AML-193 (cell line): ENCODE results near the gene SLC36A1.
"Not testable (repeated sequence)": the region's sequence is repeated elsewhere in the genome, so short reads cannot be mapped to it uniquely, and the experiment has no call there.

Source experiments
- DNase-seq, 2 experiments: peaks; one replicate each; lab custom pipeline; 2025; lab: John Stamatoyannopoulos, UW

The SLC36A1 gene

DNA sequence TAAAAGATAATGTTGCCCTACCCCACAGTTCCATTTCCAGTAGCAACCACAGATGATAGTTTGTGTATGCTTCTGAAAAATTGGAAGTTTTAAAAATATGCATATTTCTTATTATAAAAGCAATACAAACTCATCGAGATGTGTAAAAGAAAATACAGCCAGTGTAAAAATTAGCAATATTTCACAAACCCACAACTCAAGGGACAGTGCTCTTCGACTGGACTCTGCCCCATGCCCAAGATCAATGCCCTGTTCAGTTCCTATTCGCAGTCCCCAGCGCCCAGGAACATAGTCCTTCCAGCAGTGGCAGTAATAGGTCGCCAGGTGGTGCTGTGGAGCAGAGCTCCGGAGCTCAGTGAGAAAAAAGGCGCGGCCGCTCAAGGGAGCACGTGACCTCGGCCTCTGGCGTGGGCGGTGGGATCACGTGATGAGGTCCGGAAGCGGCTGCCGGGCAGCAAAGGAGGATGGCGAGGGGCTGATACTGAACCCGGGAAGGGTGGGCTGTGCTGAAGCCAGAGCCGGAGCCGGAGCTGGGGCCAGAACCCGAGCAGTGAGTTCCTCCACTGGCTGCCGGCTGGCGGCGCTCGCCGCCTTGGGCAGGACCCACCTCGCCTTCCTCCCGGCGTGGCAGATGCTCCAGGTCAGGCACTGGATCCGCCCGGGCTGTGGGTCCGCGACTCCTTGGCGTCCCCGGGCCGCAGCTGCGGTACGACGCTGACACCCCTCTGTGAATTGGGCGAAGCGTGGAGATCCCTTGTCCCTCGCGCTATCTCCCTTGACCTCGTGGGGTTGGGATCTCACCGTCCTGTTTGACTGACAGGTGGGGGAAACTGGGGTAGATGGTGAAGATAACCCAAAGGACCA is at the start of gene SLC36A1:
TSS of gene SLC36A1 (plus strand) at position 430 of the 864 bp plus-strand sequence. CDS start 11,190 bp downstream, outside the sequence.
- peak; percentile 86 to 87 for DNase-seq

DNA sequence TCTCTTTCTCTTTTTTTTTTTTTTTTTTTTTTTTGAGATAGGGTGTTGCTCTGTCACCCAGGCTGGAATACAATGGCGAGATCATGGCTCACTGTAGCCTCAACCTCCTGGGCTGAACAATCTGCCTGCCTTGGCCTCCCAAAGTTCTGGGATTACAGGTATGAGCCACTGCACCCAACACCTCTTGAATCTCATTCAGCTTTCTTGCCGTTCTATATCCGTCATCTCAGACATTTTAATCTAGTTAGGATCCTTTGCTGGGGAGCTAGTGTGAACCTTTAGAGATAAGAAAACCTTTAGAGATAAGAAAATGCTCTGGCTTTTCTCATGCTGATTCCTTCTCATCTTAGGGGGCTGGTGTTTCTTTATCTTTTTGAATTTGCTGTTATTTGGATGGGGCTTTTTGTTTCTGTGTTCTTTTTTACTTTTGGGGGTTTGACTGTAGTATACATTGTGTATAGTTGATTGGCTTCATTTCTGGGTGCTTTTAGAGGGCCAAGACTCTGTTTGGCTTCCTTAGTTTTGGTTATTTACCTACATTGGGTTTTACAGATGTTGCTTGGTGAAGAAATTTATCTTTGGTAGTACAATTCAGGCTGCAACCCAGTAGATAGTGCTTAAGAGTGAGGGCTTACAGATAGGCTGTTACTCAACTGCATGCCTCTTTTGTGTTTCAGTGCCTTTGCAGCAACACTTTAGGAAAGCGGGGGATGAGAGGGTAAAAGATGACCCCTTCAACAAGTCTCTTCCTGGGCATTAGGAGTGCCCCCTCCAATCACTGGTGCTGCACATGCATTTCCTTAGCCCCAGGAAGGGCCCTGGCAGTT is 41.9 kb upstream of the SLC36A1 start:
- no peak for DNase-seq

DNA sequence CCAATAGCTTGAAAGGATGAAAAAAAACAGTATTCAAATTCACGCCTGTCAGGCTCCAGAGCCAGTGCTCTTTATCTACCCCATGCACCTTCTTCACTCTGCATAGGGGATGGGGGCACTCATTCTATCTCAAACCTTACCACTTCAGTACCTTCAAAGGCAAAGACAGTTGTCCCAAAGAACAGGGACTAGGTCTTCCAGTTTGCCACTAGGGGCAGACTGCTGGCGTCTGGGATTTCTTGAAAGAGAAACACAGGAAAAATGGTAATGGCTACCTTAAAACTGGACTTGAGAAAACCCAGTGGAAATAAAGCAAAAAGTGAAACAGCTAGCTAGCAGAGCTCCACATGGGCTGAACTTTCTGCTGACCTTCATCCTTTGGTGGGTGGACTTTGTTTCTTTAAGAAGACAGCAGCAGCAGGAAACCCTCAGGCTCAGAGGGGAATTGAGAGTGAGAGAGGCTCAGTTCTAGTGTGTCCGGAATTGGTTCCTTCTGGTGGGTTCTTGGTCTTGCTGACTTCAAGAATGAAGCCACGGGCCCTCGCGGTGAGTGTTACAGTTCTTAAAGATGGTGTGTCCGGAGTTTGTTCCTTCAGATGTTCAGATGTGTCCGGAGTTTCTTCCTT is 41.0 kb upstream of the SLC36A1 start:
- peak in 1 of 2 experiments; percentile 3 for DNase-seq

DNA sequence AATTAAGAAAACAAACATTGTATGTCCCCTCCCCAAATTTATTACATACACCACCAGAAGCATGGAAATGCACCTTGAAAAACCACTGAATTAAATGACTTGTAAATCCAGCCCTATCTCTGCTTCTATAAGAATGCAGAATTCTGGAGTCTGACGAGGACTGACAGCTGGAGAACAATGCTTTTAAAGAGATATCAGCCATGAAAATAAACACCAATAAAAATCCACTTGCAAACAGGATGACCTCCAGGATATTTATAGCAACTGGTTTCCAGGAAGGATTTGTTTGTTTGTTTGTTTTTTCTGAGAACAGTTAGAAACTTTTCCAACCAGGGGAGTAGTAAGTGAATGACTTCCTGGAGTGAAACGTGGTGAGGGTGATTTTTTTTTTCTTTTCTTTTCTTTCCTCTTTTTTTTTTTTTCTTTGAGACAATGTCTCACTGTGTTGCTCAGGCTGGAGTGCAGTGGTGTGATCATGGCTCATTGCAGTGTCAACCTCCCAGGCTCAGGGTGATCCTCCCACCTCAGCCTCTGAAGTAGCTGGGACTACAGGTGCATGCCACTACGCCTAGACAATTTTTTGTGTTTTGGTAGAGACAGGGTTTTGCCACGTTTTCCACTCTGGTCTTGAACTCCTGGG is 38.7 kb upstream of the SLC36A1 start:
- DNase-seq, result no peak

DNA sequence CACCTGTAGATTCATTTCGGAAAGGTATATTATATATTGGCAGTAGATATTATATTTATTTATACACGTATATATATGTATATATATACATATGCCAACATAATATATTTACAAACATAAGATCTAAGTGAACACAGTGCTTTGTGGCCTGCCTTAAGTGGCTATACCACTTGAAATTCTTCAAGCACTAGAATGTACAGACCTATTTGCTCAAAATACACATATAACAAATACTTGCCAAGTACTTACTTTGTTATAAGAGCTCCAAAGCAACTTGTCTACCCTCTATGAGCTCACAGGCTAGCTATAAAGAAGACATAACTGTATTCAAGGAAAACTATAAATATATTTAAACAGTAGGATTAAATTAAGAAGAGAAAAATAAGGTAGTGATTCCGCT is 33.6 kb upstream of the SLC36A1 start:
- DNase-seq, result no peak

DNA sequence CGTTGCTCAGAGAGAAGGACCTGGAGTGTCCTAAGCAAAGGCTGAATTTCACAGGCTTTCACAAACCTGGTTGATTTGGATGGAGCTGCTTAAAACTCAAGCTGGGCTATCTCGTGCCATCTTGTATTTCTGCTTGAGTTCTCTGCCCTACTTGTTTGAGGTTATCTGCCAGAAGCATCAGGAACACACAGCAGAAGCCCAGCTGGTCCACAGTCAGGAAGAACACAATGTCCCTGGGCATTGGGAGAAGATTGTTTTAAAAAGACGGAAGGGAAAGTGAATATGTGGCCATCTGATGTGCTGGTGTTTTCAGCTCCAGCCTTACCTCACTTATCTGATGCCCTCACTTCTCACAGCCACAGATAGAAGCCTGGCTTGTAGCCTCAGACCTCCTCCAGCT is 32.9 kb upstream of the SLC36A1 start:
- no peak for DNase-seq

DNA sequence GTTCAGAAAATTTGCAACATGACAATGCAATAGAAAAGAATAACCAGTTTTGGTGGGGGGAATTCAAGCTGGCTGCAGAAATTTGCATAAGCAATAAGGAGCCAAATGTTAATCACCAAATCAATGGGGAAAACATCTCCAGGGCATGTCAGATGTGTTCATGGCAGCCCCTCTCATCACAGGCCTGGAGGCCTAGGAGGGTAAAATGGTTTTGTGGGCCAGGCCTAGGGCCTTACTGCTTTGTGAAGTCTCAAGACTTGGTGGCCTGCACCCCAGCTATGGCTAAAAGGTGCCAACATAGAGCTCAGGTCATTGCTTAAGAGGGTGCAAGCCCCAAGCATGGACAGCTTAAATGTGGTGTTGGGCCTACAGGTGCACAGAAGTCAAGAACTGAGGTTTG is 29.7 kb upstream of the SLC36A1 start:
- no peak for DNase-seq

DNA sequence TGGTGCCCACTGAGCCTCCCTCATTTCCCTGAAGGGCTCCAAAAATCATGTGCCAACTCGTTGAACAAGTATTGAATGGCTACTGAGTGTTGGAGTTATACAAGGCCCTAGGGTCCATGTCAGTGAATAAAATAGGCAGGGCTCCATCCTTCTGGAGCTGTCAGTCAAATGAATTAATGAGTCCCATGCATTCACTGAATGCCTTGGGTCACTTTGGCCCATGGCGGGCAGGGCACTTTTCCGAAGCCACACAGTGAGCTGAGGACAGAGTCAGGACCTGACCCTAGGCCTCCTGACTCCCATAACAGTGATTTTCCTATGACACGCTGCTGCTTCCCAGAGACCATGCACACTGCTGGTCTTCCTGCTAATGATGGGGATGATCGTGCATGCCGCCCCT is 27.3 kb upstream of the SLC36A1 start:
- DNase-seq, result no peak

DNA sequence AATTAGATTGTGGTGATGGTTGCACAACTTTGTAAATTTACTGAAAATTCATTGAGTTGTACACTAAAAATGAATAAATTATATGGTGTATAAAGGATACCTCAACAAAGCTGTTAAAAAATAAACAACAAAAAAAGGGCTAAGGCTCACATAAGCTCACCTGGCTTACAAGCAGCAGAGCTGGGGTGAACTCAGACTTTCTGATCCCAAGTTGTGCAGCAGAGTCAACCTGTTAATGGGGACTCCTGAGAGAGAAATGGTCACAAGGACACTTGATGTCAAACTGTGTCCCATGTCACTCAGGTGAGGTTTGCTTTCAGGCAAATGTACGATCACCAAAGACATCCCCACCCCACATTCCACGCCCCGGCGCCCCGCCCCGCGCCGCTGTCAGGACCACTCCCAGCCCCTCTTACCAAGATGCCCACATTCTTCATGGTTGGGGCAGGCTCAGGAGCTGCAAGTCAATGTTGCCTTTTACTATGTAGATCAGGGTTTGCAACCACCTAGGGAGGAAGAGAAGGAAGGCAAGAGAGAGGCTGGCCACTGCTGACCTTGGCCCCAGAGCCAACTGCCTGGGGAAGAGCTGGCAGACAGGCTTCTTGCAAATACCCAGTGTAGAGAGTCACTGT is 22.4 kb upstream of the SLC36A1 start:
- no peak for DNase-seq

DNA sequence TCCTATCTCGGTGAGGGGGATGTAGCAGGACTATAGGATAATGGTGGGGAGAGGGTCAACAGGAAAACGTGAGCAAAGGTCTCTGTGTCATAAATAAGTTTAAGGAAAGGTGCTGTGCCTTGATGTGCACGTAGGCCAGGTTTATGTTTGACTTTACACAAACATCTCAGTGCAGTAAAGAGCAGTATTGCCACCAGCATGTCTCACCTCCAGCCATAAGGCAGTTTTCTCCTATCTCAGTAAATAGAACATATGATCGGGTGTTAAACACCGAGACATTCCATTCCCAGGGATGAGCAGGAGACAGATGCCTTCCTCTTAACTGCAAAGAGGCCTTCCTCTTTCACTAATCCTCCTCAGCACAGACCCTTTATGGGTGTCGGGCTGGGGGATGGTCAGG is 21.1 kb upstream of the SLC36A1 start:
- DNase-seq, result not testable (repeated sequence)

DNA sequence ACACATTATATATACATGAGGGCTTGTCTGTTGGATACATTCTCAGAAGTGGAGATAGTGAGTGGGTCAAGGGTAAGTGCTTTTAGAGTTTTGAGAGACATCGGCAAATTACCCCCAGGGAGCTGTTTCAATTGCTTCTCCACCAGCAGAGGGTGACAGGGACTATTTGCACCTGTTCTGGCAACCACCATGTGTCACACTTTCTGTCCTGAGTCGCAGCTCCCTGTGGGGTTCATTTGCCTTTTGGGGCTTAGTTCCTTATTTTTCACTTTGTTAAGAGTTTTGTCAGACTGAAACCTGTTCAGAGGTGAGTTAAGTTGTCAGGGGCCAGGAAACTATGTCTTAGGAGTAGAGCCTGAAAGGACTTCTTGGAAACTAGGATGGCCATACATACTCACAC is 20.1 kb upstream of the SLC36A1 start:
- no peak for DNase-seq

DNA sequence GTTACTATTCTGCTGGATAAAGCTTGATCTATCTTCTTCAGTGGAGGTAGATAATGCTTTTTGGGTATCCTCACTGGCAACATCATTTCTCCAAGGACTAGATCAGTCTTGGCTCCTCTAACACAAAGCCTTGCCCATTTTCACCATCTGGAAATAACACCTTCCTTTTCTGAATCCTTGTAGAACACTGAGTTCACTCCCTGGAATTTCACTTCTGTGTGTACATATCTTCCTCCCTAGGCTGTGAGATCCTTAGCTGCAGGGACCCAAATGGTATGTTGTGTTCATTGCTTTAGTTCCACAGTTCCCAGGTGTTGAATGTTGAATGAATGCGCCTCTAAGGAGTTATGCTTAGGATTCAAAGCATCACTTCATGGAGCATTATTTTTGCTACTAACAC is 16.7 kb upstream of the SLC36A1 start:
- no peak for DNase-seq

DNA sequence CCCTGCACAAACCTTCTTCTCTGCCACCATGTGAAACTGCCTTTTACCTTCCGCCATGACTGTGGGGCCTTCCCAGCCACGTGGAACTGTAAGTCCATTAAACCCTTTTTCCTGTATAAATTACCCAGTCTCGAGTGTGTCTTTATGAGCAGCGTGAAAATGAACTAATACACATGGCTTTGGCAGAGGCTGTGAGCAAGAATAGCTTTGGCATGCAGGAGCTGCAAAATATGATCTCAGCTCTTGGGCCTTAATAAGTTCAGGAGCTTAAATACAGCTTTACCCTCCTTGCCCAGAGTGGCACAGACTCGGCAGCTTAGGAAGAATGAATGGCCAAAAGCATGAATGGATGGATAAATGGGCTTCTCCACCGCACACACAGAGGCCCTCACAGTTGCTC is 15.7 kb upstream of the SLC36A1 start:
- no peak for DNase-seq

DNA sequence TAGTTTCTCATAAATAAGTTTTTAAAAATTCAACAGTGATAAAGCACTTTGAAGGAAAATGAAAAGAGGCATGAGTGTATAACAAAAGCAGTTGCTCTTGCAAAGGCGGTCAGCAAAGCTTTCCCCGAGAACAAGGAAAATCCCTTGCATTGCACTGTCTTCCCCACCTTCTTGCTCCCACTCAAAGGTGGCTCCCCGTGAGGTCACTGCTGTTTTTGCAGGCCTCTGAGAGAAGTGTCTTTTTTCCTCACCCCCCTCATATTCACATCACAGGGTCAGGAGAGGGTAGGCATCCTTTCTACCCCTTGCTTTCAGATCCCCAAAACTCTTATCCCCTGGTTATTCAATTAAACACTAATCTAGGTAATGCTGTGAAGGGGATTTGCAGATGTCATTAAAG is 15.2 kb upstream of the SLC36A1 start:
- DNase-seq, result no peak

DNA sequence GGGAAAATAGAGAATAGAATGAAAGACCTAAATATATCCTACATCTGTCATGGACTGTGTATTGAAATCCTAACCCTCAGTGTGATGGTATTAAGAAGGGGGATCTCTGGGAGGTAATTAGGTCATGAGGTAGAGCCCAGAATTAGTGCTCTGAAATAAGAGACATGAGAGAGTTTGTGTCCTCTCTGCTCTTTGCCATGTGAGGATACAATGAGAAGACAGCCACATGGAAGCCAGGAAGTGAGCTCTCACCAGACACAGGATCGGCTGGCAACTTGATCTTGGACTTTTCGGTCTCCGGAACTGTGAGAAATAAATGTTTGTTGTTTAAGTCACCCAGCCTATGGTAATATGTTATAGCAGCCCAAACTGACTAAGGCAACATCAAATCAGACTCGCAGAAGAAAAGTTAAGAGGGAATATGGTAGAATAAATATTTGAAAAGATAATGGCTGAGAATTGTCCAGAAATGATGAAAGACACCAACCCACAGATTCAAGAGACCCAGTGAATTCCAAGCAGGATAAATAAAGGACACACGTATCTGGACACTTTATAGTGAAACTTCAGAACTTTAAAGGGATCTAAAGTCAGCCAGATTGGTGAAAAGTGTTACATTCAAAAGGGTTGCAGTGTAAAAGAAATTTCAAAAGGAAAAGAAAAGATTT is 12.7 kb upstream of the SLC36A1 start:
- DNase-seq, result no peak

DNA sequence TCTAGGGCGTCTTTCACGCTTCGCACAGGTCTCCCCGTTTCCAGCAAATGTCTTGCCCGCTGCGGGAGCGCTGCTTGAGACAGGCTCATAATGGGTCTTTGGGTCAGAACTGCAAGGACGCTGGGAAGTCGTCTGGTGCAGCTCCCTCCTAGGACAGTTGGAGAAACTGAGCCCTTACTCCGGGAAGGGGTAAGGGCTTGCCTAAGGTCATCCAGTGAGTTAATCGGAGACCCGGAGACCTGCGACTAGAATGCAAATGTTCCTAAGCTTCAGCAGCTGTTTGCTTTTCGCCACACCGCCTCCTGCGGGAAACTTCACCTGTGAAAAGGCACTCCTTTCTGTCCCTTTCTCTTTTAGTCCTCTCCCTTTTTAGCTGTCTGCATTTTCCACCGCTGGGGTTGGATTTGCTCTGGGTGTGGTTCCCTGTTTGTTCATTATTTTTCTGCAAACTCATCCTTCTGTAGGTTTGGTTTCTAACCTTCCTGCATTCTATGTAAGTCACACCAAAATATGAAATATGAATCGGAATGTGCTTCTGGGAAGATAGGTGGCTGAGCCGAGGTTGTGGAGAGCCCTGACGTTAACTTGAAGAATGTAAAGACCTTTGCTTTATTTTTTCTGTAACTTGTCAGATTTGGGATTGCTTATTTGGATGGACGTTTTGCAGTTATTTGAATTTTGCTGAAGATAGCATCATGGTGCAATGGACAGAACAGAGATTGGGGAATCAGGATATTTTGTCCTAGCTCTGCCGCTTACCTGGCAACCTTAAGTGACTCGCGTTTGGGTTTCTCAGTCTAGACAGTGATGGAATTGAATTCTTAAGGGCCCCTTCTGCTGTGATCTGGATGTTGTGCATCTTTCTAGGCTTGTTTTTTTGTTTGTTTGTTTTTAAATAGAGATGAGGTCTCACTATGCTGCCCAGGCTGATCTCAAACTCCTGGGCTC is 909 bp downstream of the SLC36A1 start:
- peak; percentile 15 to 25 for DNase-seq

DNA sequence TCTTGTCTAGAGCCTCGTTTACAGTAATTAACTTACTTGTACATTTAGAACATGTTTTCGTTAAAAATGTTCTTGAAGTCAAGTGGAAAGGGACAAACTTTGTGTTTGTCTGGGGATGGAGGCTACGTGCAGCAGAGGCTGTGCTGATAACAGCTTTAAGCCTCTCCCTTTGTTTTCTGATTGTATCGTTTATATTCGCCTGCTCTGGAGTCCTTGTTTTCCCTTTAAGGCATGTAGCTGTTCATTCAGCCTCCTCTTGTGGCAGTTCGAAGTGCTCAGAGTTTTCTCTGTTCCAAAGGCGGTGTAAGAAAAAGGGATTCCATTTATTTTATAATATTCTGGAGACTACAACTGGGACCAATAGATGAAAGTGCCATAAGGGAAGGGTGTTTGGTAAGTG is 1.9 kb downstream of the SLC36A1 start:
- DNase-seq, result no peak

DNA sequence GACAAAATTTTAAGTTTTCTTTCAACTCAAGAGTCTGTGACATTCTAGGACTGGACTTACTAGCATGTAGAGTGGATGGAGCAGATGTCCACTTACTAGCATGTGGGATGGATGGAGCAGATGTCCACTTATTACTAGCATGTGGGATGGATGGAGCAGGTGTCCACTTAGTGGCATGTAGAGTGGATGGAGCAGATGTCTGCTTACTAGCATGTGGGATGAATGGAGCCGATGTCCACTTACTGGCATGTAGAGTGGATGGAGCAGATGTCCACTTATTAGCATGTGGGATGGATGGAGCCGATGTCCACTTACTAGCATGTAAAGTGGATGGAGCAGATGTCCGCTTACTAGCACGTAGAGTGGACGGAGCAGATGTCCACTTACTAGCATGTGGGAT is 2.4 kb downstream of the SLC36A1 start:
- no peak for DNase-seq

DNA sequence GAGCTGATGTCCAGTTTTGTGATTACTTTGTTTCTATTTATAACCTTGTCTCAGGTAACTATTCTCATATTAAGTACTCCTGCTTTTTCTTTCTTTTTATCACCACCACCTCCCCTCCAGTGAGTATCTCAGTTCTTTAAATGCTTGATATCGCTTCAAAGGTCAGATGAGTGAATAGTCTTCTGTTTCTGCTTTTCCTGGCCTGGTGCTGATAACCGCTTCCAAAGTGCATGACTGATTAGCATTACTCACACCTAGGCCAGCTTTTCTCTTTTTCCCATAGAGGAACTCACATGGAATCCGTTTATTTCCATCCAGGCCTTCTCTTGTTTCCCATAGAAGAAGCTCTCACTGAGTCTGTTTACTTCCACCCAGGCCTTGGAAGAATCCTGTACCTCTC is 3.2 kb downstream of the SLC36A1 start:
- DNase-seq, result no peak
